Activated CD4-positive, alpha-beta T cell treated with anti-CD3 and anti-CD28 coated beads for 24 hours (primary cell): ENCODE results near the gene CTBP2.

Experiments
- DNase-seq, 2 donors: peaks; one replicate each; pipeline ENCODE4 v3.0.0-alpha.2; 2020; ENCODE audit warnings: low read depth in 2 of 2

The CTBP2 gene

DNA sequence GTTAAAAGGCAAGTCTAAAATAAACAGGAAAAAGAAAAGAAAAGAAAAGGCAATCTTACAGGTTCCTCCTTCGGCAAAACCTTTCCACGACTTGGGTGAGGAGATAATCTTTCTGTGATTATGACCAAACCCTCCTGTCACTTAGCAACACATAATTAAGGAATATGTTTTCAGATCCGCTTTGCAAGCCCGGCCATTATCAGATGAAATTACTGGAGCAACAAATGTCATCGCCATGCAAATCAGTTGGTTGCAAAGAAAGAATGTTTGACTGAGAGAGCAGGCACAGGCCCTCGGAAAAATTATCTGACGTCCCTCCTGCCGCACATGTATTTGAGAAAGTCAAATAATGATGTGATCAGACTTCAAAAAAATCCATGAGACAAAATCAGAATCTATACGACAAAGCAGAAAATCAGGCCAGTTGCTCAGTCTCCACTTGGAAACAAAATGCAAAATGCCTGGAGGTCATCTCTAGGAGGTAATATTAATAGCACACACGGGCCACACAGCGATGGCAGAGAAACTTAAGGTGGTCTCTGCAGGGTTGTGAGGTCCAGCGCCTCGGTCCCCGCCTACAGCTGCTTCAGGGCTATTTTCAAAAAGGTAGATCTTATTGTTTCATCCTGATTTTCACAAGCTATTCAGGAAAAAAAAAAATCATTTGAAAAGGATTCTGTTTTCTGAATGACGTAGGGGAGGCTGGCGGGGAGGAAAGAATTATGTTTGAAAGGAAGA lies 135.7 kb downstream of the CTBP2 start:
- DNase-seq, result no peak

- DNase-seq, result no peak
Measured at GRCh38 chr10:125023862-125024496, 136.4 kb downstream of the CTBP2 start.

DNA sequence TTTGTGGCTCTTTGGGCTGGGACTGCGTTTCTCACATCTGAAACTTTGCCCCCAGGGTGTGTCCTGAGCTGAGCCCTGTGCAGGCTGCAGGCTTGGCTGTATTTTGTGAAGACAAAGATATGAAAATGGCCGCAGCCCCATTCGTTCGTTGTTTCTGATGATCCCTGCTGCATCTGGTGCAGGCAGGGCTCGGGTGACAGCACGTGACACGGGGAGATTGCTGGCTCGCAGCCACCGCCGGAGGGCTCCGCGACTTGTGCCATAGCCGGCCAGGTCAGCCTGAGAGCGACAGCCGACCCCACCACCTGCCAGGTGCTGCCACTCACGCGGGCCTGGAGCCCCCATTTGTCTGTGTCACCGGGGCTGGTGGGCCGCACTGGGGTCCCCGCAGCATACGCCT lies 137.1 kb downstream of the CTBP2 start:
- no peak for DNase-seq

GRCh38 chr10:125022671-125023070 lies 137.7 kb downstream of the CTBP2 start:
- DNase-seq, result no peak

DNA sequence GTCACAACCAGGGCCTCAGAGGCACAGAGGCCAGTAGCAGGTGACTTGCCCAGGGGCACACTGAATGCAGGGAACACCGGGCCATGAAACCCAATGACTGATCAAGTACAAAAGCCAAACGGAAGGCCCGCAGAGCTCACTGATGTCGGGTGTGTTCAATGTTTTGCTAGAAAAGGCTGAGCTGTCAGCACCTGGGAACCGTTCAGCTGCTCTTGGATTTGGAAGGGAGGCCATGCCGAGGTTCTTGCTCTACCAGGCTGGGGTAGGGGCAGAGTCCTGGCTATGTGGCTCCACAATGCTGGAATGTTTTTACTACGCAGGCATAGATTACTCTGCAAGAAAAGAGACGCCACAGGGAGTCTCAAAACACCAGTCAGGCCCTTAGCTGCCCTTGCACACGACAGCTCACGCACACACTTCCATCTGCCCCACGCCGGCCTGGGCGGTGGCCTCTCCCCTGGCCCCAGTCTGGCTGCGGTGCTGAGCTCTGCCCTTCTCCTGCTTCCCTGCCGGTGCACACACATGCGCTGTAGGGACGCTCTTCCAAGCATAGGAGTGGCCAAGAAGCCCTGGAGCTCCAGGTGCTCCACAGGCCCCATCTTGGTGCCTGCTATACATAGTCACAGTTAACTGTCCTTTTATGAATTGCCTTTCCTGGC lies 138.5 kb downstream of the CTBP2 start:
- DNase-seq, result no peak

- DNase-seq, result no peak
Measured at GRCh38 chr10:125020871-125021270, 139.5 kb downstream of the CTBP2 start.

GRCh38 chr10:125020386-125020785 lies 140.0 kb downstream of the CTBP2 start:
- DNase-seq, result no peak

DNA sequence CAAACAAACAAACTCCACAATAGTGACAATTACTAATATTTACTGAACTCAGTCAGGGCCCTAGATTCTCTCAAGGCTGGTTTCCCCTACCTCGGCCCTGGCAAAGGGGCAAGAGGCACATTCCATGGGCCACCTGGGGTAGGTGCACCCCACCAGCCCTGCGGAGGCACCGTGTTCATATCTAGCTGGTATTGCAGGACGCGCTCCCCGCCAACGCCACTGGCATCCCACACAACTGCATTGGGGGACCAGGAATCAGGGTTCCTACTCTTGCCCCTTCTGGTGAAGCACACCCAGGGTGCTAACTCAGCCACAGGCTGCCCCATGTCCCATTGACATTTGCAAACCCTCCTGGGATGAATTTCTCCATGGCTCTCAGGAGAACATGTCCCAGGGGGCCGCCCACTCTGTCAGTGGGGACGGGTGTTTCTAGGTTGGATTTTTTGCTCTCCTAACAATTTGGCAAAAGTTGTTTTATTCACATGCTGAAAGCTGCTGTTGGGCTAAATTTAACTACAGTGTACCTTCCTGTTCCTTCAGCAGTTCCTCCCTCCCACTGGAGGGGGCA lies 141.7 kb downstream of the CTBP2 start:
- DNase-seq, result no peak

GRCh38 chr10:125017547-125018298 lies 142.6 kb downstream of the CTBP2 start:
- DNase-seq, result no peak

DNA sequence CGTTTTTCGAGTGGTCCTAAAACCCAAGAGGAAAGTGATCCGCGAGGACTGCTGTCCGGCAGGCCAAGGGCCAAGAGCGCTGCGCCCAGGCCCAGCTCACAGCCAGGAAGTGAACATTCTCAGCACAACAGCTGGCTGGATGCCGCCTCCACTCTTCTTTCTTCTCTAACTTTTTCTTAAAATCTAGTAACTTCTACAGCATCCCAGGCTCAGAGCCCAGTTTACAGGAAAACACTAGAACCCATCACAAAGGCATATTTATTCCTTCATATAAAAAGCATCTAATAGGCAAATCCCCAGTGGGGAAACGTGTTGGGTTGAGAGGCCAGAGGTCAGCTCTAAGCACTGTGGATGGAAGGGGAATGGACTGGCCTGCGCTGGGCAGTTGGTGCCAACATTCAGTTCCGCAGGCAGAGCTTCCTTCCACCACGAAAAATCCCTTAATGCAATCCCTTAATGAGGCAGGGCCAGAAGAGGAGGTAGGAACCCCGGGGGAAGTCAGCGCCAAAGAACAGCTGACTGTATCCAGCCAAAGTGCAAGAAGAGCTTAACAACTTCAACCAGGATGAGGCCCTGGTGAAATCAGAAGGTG lies 143.7 kb downstream of the CTBP2 start:
- no peak for DNase-seq

DNA sequence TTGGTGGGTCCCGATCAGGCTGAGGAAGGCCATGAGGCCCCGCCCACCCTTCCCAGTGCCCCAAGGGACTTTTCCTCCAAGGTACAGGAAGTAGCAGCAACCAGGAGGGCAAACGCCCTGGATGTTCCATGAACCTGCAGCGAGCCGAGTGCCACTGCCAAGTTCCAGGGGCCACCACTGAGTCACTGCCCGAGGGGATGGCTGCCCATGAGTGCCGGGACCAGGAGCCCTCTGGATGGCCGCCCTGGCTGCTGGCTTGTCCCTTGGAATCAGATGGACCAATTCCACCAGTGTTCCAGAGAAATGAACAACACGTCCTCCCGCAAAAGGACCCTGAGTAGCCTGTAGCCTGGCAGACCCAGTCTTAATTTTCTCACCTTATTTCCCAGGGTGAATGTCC lies 144.2 kb downstream of the CTBP2 start:
- DNase-seq, result no peak

GRCh38 chr10:125015356-125015944 lies 144.9 kb downstream of the CTBP2 start:
- no peak for DNase-seq

DNA sequence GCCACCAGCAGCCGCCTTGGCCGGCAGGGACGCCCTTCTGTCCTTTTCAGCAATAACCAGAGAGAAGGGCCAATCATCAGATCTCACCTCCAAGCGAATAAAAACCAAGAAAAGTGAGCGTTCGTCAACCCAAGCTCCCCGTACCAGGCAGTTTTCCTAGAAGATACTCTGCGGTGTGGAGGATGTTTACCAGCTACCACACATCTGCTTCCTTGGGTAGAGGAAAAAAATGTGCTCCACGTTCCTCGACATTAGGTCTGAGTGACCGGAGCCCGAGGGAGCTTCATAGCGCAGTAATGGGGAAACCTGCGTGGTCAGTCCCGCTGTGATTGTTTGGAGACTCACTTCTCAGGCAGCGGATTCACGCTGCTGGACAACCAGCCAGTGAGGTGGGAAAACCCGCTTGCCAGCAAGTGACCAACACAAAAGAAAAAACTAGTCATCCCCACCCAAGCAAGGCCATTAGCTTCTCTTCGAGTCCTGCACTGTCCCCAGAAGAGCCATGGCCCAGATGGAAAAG lies 145.5 kb downstream of the CTBP2 start:
- no peak for DNase-seq

DNA sequence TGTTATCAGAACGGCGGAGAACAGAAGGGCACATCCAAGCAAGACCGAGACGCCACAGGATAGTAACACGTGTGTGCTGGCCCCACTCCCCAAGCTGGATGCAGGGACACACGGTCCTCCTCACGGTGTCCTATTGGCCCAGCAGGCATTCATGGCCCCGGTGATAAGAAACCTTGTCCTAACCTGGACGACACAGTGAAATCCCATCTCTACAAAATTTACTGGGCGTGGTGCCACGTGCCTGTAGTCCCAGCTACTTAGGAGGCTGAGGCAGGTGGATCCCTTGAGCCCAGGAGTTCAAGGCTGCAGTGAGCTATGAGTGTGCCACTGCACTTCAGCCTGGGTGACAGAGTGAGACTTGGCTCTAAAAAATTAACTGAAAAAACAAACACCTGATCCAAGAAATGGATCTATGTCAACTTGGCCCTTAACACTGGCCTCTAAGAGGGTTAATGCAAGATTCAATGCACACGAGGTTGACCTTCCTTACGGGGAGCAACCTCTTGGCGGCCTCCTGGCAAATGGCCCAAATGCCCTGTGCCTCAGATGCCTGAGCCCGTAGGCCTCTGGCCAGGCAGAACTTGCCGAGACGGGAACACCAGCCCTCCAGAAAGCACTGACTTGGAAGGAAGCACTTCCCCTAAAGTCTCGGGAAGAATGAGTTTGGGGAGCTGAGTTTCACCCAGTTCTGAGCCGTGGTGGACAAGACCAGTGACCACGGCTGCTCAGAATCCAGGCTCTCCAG lies 146.1 kb downstream of the CTBP2 start:
- DNase-seq, result no peak

- DNase-seq, result no peak
Measured at GRCh38 chr10:125013529-125013872, 146.9 kb downstream of the CTBP2 start.

DNA sequence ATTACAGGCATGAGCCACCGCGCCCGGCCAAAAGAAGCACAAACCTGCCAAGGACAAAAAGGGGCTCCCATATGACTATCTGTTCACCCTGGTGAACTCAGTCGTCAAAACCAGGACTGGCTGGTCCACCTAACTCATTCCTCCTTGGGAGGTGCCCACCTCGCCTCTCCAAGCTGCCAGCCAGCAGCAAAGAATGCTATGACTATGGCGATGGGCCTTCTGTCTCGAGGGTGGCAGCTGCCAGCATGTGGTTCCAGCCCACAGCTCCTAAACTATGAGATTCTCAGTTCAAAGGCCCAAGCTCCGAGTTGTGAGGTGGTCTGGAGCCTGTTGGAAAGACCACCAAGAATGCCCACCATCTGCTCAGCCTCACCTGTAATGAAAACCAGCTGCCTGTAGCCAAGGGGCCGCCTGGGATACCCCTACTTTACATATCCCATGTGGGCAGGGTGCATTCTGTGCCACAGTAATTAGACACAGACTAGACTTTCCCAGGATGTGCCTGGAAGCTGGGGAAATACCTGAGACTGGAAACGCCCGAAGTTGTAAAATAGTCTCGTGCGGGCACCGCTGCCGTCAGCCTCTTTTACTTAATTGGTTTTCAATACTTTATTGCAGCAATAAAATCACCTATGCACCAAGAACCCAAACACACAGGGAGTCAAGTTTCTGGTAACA lies 147.4 kb downstream of the CTBP2 start:
- no peak for DNase-seq

GRCh38 chr10:125011926-125012705 lies 148.2 kb downstream of the CTBP2 start:
- no peak for DNase-seq

GRCh38 chr10:125011171-125011925 lies 149.0 kb downstream of the CTBP2 start:
- DNase-seq, result no peak
